HG02938 (cell line): ENCODE results near the gene REP15.
"Not testable (repeated sequence)": the region's sequence is repeated elsewhere in the genome, so short reads cannot be mapped to it uniquely, and the experiment has no call there.

Source experiments
- ATAC-seq: cut with Tn5 transposase; IDR thresholded peaks from one replicate; pipeline ENCODE4 v1.9.1; 2021; ENCODE audit warnings: mild to moderate bottlenecking, moderate library complexity; ENCODE audit not compliant: unreplicated experiment

Gene REP15, protein sequence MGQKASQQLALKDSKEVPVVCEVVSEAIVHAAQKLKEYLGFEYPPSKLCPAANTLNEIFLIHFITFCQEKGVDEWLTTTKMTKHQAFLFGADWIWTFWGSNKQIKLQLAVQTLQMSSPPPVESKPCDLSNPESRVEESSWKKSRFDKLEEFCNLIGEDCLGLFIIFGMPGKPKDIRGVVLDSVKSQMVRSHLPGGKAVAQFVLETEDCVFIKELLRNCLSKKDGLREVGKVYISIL

GRCh38 chr12:27696293-27696652 is at the start of gene REP15:
TSS of gene REP15 (plus strand) at chr12:27696447. CDS start at chr12:27696563, 116 bp downstream.
- no peak for ATAC-seq

DNA sequence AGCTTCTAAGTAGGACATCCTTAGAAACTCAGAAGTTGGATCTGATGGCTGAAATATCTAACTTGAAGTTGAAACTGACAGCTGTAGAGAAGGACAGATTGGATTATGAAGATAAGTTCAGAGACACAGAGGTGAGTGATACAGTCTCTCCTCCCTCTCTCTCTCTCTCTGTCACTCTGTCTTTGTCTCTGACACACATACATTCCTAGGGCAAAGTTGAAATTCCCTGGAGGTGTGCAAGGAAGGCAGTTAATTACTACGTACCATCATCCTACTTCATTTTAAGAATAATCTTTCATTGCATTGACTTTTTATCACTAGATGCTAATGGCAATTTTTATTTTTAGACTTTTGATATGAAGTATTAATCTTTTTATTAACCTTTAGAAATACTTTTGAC is 46.2 kb upstream of the REP15 start:
- ATAC-seq = no peak

- ATAC-seq = no peak
These were observed 45.0 kb upstream of the REP15 start for GRCh38 chr12:27651201-27651600.

DNA sequence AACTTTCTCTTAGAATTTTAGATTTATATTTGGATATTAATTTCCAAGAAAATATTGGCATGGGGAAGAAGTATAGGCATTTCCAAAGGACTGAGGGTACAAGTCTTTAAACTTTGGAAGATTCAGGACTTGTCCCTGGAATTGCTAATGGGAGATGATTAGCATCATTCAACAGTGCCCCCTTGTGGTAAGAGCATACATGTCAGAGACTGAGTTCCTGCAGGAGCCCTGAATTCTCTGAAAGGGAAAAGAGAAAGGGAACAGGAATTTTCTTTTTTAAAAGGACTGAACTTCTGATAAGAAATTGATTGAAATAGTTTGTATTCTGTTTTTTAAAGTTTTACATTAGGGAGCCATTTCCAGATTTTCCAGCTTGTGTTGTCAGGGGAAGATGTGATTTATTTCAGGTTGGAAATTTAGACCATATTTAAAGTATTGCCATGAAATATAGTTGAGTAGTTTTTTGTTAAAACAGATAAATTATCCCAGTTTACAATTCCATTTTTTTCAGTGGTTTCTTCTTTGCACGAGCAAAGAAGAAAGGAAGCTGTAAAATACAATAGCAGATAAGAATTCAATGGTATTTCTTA is 44.0 kb upstream of the REP15 start:
- ATAC-seq = no peak

DNA sequence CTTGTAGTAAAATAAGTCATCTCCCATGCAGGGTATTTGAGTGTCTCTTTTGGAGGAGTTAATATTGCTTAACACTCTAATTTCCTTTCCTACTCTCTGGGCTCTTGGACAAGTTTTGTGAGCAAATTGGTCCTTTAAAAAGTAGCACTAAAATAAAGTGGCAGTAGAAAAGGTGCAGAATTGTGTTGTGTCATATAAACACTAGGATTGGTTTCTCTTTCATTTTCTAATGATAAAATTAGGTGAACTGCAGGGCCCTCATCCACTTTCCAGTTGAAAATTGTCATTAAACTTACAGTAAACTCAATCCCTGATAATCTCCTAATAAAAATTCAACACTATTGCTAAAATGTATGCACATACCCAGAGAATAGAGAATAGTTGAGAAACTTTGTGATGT is 42.6 kb upstream of the REP15 start:
- no peak for ATAC-seq

DNA sequence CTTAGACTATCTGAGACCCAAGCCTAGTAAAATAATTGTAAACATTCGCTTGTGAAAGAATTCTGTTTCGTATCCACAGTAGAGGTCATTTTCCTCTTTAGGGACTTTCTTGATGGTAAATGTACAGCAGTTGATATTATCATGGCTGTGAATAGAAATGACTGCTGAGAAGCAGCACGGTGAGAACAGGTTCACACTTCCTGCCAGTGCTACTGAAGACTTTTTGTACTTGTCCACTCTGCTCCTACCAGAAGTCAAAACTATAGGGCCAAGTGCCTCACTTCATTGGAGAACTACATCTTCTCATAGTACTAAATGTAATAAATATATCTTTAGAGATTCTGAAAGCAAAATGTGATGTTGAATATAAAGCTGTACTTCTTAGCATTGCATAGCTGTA is 40.8 kb upstream of the REP15 start:
- not testable (repeated sequence) for ATAC-seq

- ATAC-seq = no peak
These were observed 39.0 kb upstream of the REP15 start for GRCh38 chr12:27657296-27657695.

- ATAC-seq = no peak
These were observed 30.5 kb upstream of the REP15 start for GRCh38 chr12:27665704-27666103.

DNA sequence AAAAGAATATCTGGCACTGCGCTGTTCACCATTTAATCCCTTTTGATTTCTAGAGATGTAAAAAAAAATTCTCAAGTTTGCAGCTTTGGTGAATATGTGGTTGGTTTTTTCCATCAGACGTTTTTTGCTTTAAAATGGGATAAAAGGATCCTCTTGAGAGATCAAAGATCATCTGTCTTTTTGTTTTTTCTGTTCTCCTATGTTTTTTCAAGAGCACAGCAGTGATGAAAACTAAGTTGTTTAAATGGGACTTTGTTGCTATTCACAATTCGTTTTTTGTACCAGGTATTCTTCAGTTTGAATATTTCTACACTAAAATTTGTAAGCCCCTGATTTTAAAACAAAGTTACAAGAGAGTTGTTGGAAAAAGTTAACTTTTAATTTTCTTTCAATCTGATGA is 29.7 kb upstream of the REP15 start:
- ATAC-seq = no peak

DNA sequence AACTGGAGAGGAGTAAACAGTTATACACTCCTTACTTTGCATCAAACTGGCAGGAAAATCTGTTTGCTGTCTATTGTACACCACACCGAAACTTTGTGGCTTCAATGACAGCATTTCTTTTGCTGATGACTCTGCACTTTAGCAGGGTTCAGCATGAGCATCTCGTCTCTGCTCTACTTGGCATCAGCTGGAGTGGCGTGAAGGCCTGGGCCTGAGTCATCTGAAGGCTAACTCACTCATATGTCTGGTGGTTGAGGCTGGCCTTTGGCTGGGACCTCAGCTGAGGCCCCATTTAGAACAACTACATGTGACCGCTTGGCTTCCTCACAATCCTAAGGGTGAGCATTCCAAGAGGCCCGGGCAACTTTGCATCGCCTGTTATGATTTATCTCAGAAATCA is 28.7 kb upstream of the REP15 start:
- no peak for ATAC-seq

DNA sequence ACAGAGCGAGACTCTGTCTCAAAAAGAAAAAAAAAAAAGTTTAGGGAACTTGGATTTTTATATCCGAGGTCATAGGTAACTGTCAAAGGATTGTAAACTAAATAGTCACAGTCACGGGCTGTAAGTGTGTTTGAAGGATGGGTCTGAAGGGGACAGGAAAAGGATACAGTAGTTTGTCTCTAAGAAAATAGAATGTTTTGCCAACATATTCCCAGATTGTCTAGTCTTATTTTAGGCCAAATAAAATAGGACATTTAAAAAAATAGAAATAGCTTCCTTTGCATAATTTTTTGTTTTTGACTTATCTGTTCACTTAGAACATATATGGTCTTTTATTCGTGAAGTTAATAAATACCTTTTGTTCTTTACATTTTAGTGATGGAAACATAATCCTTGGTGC is 24.2 kb upstream of the REP15 start:
- ATAC-seq = no peak

- no peak for ATAC-seq
These were observed 23.6 kb upstream of the REP15 start for GRCh38 chr12:27672643-27673042.

GRCh38 chr12:27673101-27673718 is 23.0 kb upstream of the REP15 start:
- ATAC-seq = no peak

DNA sequence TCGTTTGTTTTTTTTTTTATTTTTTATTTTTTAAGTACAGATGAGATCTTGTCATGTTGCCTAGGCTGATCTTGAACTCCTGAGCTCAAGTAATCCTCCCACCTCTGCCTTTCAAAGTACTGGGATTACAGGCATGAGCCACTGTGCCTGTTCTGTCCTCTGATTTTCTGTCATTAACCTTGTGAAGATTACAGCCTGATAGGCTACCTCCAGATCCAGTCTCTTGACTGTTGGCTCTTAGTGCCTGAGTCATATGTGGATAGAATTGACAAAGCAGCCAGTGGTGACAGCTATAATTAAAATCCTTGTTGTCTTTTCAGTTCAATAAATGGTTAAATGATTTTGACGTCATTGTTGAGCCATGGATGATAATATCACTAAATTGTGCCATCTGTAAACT is 21.3 kb upstream of the REP15 start:
- ATAC-seq = no peak

DNA sequence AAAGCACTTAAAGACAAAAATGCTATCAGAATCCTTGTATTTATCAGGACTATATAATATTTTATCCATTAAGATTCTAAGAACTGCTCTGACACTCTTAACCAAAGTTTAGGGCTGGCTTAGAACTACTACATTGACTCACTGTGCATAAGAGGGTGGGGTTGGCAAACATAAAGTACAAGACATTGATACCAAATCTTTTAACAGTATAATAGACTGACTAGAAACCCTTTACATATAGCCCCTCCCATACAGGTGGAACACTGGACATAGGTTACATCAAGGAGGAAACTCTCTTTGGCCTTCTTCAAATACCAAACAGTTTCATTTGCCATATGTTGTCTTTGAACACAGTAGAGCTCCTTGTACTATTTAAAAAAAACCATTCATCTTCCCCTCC is 15.6 kb upstream of the REP15 start:
- ATAC-seq = no peak

- no peak for ATAC-seq
These were observed 13.7 kb upstream of the REP15 start for GRCh38 chr12:27682534-27682933.

DNA sequence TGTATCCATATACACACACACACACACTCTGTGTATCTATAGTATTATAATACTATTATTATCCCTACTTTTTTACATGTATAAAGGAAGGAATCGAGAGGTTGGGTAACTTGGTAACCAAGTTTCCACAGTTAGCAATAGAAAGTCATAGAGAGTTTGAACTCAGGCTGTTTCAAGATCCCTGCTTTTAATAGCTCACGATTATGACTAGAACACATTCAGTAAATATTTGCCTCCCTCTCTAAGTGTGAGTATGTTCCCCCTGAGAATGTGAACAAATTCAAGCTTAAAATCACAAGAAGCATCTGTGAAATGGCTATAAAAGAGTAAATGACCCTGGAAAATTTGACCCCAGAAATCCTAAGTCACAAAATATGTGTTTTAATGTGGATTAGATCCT is 11.0 kb upstream of the REP15 start:
- ATAC-seq = no peak

DNA sequence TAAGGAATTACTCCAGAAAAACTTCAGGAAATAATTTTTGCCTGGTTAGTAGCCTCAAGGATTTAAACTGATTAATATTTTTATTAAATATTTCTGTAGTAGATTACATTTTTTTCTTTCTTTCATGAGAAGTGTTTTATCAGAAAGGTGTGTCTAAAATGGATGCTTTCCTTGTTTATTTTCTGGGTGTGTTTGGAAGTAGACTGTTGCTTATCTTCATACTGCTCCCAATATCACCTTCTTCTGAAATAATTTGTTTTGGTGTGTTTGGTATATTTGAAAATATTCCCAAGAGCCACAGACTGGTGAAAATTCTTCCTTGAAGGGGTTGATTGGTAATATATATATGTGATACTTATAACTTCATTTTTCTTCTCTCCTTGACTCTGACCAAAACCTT is 10.1 kb upstream of the REP15 start:
- no peak for ATAC-seq

- no peak for ATAC-seq
These were observed 7.6 kb upstream of the REP15 start for GRCh38 chr12:27688671-27689070.

DNA sequence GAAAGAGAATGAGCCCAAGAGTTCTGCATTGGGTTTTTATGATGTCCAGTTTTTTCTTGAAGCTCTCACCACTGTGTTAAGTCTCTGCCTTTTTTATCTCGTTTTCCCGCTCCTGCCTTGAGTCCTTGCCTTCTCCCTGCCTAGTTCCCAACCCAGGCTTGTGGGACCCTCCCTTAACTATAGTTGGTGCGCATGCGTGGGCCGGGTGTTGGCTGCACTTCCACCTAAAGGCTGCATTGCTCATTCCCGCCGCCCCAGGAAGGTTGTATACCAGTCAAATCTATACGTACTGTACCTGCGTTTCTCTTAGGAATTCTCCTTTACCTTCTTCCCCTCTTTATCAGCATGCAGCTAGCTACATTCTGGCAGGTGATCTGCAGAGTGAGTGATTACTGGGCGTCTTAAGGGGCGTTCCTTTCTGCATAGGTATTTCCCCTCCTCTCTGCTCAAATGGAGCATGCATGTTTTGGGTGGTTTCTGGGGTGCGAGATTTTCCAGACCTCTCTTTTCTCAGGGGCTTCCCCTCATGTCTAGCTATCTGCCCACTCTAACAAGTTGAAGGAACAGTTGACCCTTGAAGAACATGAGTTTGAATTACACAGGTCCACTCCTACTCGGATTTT is 6.6 kb upstream of the REP15 start:
- ATAC-seq = no peak

DNA sequence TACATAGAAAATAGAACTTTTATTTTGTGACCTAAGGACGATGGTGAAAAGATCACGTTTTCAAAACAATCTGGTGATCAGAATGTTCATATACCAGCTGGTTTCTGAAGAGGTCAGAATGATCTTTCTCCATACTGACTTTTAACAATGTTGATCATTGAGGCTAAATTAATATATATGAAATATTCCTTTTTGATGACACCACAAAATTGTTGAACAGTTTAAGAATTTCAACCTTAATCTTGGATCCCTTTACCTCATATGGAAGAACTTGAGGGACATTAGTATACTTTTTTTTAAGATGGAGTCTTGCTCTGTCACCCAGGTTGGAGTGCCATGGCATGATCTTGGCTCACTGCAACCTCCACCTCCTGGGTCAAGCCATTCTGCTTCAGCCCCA is 2.8 kb upstream of the REP15 start:
- ATAC-seq = no peak

DNA sequence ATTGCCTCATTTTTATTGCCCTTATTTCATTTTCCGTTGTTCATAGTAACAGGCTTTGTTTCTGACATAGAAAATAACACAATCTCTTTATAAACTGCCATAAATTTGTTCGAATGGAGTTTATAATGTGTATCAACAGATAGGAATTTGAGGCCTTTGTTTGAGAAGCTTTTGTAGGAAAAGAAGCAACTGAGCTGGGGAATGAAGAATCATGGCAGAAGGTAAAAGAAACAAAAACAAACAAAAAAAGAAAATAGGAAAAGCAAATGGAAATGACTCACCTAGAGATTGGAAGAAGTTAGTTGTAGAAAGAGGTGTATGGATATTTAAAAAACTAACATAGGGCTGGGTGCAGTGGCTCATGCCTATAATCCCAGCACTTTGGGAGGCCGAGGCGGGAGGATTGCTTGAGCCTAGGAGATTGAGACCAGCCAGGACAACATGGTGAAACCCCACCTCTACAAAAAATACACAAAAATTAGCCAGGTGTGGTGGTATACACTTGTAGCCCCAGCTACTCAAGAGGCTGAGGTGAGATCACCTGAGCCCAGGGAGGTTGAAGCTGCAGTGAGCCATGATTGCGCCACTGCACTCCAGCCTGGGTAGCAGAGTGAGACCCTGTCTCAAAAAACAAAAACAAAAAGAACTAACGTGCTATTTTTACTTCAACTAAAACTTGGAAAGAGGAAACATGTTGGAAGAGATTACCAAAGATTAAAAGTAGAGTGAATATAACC is 523 bp upstream of the REP15 start:
- ATAC-seq = no peak
